HuH-7 (cell line): Measurements from ENCODE around the gene PLEKHG5.

Experiments used
- DNase-seq: peaks from one replicate; pipeline ENCODE4 v3.0.0; 2011; ENCODE audit warnings: low spot score

PLEKHG5 gene, protein sequence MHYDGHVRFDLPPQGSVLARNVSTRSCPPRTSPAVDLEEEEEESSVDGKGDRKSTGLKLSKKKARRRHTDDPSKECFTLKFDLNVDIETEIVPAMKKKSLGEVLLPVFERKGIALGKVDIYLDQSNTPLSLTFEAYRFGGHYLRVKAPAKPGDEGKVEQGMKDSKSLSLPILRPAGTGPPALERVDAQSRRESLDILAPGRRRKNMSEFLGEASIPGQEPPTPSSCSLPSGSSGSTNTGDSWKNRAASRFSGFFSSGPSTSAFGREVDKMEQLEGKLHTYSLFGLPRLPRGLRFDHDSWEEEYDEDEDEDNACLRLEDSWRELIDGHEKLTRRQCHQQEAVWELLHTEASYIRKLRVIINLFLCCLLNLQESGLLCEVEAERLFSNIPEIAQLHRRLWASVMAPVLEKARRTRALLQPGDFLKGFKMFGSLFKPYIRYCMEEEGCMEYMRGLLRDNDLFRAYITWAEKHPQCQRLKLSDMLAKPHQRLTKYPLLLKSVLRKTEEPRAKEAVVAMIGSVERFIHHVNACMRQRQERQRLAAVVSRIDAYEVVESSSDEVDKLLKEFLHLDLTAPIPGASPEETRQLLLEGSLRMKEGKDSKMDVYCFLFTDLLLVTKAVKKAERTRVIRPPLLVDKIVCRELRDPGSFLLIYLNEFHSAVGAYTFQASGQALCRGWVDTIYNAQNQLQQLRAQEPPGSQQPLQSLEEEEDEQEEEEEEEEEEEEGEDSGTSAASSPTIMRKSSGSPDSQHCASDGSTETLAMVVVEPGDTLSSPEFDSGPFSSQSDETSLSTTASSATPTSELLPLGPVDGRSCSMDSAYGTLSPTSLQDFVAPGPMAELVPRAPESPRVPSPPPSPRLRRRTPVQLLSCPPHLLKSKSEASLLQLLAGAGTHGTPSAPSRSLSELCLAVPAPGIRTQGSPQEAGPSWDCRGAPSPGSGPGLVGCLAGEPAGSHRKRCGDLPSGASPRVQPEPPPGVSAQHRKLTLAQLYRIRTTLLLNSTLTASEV

DNA sequence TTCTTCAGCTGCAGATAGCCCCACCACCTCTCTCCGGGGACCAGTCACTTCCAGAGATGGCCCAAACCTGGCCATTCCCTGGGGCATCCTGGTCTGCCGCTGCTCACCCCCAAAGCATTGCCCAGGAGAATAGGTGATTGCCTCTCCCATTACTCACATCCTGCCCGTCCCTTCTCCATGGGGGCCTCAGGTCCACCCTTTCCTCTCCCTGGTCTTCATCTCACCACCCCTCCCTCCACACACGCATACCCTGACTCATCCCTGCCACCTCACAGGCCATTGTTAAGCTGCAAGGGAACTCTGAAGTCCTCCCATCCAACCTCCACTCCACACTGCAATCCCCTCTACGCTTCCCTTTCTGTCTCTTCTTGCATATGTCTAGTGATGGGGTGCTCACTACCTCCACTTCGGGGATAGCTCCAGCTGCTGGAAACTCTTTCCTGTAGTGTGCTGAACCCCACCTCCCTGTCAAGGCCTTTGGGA lies at the start of gene PLEKHG5:
TSS of gene PLEKHG5 (minus strand) at position 188 of the 483 bp plus-strand sequence. CDS start 14,096 bp downstream, outside the sequence.
- DNase-seq = no peak

DNA sequence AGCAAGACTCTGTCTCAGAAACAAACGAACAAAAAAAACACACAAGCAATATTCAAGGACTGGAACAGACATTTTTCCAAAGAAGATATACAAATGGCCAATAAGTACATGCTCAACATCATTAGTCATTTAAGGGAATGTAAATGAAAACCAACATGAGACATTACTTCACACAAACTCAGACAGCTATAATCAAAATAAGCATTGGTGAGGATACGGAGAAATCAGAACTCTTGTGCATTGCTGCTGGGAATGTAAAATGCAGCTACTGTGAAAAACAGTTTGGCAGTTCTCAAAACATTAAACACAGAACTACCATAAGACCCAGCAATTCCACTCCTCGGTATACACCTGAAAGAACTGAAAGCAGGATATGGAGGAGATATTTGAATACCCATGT lies 47.5 kb upstream of the PLEKHG5 start:
- DNase-seq = no peak

DNA sequence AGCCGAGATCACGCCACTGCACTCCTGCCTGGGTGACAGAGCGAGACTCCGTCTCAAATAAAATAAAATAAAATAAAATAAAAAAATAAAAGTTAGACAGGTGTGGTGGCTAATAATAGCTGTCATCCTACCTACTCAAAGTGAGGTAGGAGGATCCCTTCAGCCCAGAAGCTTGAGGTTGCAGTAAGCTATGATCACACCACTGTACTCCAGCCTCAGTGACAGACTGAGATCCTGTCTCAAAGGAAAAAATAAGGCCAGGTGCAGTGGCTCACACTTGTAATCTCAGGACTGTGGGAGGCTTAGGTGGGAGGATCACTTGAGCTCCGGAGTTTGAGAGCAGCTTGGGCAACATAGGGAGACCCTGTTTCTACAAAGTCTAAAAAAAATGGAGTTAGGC lies 44.8 kb upstream of the PLEKHG5 start:
- no peak for DNase-seq

DNA sequence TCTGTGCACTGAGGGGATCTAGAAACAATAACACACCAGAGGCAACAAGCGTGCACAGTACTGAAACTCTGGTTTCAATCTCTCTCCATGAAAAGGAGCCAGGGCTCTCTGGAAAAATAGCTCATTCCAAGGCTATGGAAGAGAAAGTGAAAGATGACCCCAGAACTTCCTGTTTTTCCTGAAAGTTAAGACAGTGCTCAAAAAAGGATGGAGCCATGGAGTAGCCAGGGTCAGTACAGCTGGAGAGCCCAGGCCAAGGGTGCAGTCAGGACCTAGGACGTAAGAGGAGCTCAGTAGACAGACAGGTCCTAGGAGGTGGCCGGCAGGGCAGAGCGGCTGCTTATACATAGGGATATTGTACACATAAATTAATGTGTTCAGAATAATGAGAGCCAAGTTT lies 43.7 kb upstream of the PLEKHG5 start:
- DNase-seq = no peak

DNA sequence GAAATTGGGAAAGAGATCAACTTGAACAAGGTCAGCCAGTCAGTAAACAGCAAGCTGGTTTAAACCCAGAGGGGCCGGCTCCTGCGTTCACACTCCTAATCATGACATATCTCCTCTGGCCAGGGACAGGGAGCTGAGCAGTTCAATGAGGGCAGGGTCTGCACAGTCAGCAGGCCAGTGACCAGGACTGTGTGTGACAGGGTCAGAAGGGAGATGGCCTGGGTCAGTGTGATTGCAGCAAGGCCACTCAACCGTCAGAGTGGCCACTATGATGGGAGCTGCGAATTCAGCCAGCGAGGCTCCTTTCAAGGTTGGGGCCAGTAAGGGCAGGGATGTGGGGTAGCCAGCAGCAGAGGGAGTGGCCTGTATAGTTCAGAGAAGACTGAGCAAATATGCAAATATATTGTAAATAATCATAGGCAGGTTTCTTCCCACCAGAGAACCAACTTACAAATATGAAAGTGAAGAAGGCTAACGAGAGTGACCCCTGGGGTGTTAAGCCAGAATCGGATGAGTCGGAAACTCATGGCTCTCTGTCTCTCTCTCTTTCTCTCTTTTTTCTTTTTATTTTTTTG lies 42.9 kb upstream of the PLEKHG5 start:
- no peak for DNase-seq

DNA sequence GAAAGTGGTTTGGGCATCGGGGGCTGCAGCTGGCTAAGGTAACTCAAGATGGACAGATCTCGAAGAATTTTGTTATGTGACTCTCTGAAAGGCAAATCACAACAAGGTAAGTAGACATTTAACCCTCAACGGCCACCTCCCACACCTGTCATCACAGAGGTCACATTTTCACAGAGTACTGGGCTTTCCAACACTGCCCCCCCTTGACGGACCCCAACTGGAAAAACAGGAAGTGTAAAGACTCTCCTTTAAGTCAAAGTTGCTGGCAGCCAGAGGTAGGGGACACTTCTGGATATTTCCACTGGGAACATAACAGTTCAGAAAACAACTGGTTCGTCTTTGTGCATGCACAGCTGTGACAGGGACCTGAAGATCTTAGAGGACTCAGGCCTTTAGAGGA lies 40.5 kb upstream of the PLEKHG5 start:
- DNase-seq = no peak

DNA sequence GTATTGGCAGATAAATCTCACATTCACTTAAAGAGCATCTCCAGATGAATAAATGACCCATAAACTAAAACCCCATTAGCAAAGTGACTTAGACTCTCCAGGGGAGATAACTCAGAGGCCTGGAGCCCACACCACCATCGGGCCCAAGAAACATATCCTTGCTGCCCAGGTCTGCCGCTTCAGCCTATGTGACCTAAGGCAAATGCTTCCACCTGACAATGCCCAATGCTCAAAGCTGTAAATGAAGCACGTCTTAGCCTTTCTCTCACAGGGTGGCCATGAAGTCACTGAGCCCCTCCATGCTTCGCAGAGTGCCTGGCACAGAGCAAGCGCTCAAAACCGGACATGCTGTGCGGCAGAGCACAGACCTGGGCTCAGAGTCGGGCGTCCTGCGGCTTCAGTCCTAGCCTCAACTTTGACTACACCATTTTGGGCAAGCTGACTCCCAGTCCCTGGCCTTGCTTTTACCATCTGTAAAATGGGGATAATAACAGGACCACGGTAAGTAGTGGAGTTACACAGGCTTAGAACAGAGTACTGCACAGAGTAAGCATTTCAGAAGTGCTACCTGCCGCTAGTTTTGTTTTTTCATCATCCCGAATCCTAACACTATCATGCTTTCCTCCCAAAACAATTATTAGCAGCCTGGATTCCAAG lies 39.2 kb upstream of the PLEKHG5 start:
- no peak for DNase-seq

DNA sequence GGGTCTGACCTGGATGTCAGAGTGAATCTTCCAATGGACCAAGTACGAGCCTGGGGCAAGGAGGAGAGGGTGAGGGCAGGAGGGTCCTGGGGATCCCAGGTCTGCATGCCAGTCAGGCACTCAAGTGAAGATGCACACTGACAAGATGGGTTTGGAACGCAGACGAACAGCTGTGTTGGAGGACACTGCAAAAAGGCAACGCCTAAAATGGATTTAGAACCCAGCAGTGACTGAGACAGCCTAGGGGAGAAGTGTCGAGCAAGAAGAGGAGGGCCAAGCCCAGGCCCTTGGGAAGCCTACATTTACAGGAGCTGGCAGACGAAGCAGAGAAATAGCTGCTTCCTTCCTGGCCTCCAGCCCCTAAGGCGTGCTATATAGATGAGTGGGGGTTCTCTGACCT lies 37.0 kb upstream of the PLEKHG5 start:
- no peak for DNase-seq

DNA sequence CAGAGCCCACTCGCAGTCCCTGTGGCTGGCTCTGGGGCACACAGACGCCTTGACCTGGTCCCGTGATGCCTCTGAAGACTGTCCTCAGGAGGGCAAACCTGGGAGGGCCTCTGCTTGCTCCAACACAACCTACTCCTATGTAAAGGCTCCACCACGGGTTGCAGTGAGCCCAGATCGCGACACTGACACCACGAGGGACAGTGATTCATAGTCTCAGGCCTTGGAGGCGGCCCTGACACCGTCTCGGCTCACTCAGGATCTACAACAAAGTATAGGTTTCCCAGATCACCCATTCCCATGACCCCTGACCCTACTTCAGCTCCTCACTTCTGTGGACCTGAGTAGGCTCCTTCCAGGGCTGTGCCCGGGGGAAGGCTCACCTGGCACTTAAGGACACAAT lies 34.8 kb upstream of the PLEKHG5 start:
- no peak for DNase-seq

DNA sequence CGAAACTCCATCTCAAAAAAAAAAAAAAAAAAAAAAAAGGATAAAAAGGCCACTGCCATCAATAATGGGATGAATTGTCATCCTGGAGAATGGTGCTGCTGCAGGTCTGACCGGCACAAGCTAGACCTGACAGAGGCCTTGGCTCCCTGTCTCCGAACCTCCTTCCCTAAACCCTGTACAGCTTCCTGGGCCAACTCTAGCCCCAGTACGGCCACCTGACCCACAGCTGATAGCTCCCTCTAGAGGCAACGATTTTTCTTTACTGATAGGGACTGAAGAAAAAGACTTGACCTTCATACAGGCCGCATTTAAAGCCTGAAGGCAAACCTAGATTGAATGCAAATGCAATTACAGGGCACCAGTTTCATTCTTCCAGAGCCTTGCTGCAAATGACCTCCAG lies 32.1 kb upstream of the PLEKHG5 start:
- peak; percentile 83 for DNase-seq

DNA sequence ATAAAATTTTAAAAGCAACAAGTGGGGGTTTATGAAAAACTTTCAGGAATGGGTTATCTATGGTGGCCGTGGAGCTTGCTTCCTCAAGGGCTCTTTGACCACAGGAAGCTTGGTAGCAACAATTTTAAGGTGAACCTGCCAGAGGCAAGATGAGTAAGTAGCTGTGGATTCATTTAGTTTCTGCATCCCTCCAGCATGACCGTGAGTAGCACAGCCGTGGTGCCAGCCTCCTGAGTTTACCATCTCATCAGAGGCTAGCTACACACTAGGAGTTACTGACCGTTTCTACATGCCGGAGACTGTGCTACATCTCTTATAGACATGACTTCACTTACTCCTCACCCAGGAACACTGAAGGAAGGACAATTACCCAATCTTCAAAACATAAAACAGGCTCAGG lies 30.1 kb upstream of the PLEKHG5 start:
- no peak for DNase-seq

DNA sequence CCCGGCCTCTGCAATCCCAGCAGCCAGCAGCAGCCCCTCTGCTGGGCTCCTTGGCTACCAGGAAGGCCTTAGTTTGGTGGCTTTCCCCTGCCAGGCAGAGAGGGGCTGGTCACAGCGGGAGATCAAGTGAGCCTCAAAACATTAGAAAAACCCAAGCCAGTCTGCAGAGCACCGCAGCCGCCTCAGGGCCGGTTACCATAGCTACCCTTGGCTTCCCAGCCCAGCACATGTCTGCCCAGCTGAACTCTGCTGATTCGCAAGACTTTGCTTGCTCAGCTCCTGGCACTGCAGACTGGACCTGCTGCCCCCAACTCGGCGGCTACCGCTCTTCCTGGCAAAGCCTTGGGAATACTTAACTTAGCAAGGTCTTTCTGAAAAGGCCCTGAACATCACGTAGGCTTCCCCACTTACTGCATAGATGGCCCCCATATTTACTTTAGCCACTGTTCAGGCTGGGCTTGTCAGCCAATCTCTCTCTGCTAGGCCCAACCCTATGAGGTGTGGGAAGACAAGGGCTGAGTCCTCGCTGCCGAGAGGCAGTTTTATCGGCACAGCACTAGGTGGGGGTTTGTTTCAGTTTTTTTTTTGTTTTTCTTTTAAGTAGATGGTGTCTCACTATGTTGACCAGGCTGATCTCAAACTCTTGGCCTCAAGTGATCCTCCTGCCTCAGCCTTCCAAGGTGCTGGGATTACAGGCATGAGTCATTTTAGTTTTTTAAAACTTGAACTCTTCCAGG lies 28.6 kb upstream of the PLEKHG5 start:
- DNase-seq = no peak

DNA sequence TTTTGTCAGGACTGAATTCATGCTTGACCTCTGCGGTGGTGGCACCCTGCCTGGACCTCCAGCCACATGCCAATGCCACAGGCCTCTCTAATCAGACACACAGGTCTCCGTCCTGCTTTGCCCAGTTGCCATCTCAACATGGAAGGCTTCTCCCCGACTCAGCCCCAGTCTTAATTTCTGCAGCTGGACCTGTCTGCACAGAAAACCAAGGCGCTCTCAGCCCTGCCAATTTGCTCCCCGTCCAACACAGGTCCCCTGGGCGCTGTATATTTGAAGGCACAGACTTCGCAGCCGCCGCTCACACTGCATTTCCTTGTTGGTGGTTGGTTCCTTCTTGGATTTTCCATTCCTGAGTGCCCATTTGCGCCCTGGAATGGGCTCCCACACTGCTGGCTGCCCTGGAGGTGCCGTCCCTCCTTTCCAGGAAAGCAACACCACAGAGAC lies 28.0 kb upstream of the PLEKHG5 start:
- DNase-seq = no peak

DNA sequence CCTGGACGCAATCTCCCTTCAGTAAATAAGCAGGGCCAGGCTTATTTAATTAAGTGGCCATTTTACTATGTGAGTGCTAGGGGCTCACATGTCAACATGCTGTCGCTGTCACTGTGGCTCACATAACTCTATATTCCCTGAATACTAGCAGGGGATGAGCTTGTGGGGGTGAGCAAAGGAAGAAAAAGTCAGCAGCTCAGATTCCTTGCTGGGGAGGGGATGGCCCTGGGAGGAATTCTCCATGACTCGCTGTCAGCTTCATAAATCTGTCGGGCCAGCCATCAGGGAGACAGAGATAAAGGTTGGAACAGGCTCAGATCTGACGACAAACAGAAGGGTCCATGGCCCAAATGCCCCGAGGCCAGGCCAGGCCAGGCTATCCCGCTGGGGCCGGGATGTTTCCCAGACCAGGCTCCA lies 26.0 kb upstream of the PLEKHG5 start:
- no peak for DNase-seq

DNA sequence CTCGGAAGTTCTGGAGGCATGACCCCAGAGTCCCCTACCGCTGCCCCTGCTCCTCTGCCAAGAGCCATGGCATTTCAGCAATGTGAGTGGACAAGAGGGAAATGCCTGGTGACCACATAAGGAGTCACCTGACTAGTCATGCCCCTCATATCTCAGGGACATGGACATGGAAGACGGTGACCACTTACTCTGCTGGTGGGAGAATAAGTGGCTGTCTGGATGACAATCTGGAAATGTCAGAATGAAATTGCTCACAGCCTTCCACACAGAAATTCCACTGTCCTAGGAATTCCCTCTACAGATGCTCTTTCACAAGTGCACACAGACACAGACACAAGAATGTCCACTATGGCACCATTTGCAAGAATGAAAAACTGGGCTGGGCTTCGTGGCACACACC lies 24.3 kb upstream of the PLEKHG5 start:
- no peak for DNase-seq

DNA sequence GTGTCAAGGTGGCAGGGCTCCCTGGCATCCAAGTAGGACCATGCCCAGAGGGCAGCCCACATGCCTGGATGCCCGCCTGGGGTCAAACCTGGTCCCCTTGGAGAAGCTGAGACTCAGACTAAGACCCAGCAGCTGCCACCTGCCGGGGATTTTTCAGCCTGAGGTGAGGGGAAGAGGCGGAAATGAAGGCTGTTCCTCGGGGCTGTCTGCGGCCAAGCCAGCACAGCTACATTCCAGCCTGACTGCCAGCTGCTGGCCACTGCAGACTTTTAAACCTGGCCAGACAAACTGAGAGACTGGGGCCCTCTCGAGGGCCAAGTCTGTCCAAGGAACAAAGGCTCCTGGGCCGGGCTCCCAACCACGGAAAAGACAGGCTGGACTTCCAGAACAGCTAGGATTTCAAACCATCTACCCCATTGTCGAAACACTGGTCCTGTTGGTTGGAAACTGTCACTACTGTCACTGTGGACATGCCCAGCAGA lies 21.9 kb upstream of the PLEKHG5 start:
- DNase-seq = no peak

DNA sequence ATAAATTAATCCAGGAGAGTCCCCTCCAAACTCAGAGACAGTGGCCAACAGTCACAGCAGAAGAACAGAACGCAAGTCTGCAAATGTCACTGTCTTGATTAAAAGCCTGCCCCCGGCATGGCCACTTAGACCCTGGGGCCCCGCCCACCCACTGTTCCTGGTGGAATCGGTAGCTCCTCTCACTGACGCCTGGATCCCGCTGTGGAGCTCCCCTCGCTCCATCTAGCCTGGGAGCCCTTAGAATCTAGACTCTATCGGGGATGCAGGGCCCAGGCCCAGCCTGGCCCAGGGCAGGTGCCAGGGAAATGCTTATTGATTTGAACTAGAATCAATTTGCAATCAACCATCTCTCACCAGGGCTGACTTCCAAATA lies 21.4 kb upstream of the PLEKHG5 start:
- DNase-seq = no peak

DNA sequence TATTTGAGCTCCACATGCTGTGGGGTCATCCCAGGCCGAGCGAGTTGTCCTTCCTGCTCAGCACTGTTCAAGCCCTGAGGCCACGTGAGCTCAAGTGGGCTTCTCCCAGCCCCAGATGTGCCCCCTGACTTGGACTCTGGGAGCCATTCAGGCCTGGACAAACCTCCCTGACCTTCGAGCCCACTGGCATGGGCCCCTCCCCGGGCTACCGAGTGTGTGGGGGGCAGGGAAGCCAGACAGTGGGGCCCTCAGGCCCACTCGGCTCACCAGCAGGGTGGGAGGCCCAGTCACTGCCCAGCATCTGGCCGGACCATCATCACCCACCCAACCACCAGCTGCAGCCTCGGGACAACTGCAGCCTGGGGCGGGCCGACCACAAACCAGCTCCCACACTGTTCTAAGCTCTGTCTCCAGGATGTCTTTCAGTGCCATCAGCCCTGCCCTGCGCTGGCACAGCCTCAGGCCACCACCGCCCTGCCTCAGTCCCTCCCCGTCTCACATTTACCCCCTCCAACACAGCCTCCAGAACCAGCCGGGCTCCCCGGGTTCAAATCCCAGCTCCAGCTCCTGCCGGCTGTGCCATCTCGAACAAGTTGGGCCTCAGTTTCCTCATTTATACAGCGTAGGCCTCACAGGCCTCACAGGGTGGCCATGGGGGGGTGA lies 20.9 kb upstream of the PLEKHG5 start:
- peak; percentile 11 for DNase-seq

DNA sequence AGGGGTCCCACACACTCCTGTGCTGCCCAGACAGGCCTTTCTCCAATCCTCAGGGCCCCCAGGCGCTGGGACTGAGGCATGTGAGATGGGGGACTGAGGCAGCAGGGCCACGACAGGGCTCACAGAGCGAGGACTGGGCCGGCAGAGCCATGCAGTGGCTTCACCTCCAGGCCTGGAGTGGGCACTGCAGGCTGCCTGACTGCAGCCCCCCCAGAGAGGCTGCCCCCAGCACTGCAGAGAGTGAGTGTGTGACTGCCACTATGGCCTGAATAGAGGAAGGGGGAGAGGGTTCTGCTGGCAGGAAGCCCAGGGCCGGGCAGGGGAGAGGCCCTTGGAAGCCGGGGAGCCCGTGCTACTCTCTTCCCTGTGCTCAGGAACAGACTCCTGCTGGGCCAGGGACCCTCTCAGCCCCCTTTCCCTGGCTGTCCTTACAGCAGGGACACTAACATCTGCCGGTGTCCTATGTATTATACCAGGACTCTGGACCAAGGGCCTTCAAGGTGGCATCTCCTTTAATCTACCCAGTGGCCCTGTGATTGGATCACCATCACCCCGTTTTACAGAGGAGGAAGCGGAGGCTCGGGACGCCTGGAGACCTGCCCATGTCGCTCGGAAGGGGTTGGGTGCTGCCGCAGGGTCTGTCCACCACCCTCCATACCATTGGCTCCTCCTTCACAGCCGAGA lies 20.2 kb upstream of the PLEKHG5 start:
- no peak for DNase-seq

DNA sequence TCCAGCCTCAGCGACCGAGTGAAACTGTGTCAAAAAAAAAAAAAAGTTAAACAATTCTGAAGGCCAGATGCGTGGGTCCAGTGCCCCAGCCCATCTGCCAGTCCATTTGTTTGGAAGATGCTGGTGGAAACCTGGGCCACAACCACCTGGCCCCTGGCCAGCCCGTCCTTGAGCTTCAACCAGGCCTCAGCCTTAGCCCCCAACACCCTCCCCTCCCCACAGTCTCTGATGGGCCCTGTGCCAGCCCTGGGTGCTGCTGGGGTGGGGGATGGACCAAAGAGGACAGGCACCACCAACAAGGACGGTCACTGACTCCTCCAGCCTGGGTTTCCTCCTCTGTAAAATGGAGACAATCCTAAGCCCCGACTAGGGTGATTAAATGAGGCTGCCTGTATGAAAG lies 19.6 kb upstream of the PLEKHG5 start:
- no peak for DNase-seq
